Measurements from ENCODE around the gene PACSIN2.
"Not testable (repeated sequence)": the region's sequence is repeated elsewhere in the genome, so short reads cannot be mapped to it uniquely, and the experiment has no call there.

PACSIN2 gene

DNA sequence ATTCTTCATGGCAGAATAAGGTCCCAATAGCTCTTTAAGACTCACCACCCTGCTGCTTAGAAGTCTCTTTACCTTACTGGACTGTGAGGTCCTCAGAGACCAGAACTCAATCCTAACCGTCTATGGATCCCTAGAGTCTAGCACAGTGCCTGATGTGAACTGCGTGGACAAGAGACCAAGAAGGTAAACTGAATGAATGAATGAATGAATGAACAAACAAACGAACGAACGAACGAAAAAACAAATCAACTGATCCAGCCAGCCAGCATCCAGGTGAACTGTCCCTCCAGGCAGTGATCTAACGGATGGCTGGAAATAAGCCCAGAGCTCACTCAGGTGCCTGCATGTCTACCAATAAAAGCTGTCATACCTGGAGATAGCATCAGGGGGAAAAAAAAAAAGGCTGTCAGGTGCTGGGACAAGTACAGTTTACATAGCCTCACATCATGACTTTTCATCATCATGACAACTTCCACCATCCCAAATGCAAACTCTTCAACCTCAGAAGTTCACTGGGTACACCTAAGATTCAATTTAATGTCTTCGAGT is 59.8 kb downstream of the PACSIN2 start:
- TF ChIP-seq, protein P1, sequence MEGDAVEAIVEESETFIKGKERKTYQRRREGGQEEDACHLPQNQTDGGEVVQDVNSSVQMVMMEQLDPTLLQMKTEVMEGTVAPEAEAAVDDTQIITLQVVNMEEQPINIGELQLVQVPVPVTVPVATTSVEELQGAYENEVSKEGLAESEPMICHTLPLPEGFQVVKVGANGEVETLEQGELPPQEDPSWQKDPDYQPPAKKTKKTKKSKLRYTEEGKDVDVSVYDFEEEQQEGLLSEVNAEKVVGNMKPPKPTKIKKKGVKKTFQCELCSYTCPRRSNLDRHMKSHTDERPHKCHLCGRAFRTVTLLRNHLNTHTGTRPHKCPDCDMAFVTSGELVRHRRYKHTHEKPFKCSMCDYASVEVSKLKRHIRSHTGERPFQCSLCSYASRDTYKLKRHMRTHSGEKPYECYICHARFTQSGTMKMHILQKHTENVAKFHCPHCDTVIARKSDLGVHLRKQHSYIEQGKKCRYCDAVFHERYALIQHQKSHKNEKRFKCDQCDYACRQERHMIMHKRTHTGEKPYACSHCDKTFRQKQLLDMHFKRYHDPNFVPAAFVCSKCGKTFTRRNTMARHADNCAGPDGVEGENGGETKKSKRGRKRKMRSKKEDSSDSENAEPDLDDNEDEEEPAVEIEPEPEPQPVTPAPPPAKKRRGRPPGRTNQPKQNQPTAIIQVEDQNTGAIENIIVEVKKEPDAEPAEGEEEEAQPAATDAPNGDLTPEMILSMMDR (IDR thresholded peaks at IDR 0.05) = no peak
- Histone ChIP-seq H3K27ac (peak overlapping the region; percentile 16), H3K4me3 (ENCODE audit: low read depth in 1 of 2, low read length in 1 of 2) (no peak overlapping the region), H3K9me3 (no peaks in the 10 kb centered on the region), H3K27me3 (no peaks in the 10 kb centered on the region), H3K36me3 (no peaks in the 10 kb centered on the region), H3K4me1 (ENCODE audit: control insufficient read depth in 1 of 2, insufficient read depth in 1 of 2, low read depth in 1 of 2, low read length in 1 of 2) (peaks cover 17 to 18% of the 10 kb centered on the region in 2 experiments)

- not testable (repeated sequence) for H3K36me3 ChIP-seq; H3K4me1 ChIP-seq (ENCODE audit: control insufficient read depth in 1 of 2, insufficient read depth in 1 of 2, low read depth in 1 of 2, low read length in 1 of 2); H3K27me3 ChIP-seq; H3K4me3 ChIP-seq (ENCODE audit: low read depth in 1 of 2, low read length in 1 of 2); H3K9me3 ChIP-seq; H3K27ac ChIP-seq
Measured at GRCh38 chr22:42953751-42954150, 61.2 kb downstream of the PACSIN2 start.

GRCh38 chr22:42951093-42951710 is 63.7 kb downstream of the PACSIN2 start:
- Histone ChIP-seq H3K36me3 (no peaks in the 10 kb centered on the region), H3K4me3 (ENCODE audit: low read depth in 1 of 2, low read length in 1 of 2) (no peak overlapping the region), H3K27ac (no peak overlapping the region), H3K9me3 (no peaks in the 10 kb centered on the region), H3K27me3 (no peaks in the 10 kb centered on the region), H3K4me1 (ENCODE audit: control insufficient read depth in 1 of 2, insufficient read depth in 1 of 2, low read depth in 1 of 2, low read length in 1 of 2) (peaks cover 16 to 17% of the 10 kb centered on the region in 2 experiments)
- TF ChIP-seq, protein P1 (IDR thresholded peaks at IDR 0.05) = no peak

DNA sequence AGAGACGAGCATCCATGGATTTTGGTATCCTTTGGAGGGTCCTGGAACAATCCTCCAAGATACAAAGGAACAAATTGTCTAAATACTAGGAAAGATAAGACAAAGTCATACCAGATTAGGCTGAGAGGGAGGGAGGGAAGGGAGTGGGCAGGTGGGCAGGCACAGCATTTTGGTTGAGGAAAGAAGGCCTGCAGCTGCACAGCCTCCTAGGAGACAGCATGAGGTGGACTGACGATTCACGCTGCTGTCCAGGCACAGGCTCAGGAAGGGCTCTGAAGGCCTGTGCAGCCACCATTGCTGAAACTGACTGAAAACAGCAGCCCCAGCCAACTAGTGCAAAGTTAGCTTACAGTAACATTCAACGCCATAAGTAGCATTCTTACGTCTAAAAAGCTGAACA is 64.7 kb downstream of the PACSIN2 start:
- Histone ChIP-seq H3K27me3 (no peaks in the 10 kb centered on the region), H3K9me3 (no peaks in the 10 kb centered on the region), H3K4me1 (ENCODE audit: control insufficient read depth in 1 of 2, insufficient read depth in 1 of 2, low read depth in 1 of 2, low read length in 1 of 2) (peaks cover 26% of the 10 kb centered on the region in 2 experiments), H3K36me3 (no peaks in the 10 kb centered on the region), H3K27ac (no peak overlapping the region), H3K4me3 (ENCODE audit: low read depth in 1 of 2, low read length in 1 of 2) (no peak overlapping the region)
- TF ChIP-seq, protein P1 (IDR thresholded peaks at IDR 0.05) = no peak

DNA sequence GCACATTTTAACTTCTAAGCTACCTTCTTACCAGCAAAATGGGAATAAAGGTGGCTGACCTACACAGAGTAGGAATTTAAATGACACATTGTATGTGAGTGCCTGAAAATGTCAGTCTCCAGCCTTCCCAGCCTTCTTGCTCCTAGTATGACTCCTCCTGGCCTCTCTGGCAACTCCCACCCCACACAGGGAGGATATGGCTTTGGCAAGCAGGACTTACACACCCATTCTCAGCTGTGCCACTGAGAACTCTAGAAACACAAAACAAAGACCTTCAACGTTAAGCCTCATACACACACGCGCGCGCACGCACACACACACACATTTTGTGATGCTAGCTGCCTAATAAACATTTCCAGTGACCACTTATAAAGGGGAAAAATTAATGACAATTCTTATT is 65.8 kb downstream of the PACSIN2 start:
- Histone ChIP-seq H3K36me3 (no peaks in the 10 kb centered on the region), H3K4me1 (ENCODE audit: control insufficient read depth in 1 of 2, insufficient read depth in 1 of 2, low read depth in 1 of 2, low read length in 1 of 2) (peaks cover 27% of the 10 kb centered on the region in 2 experiments), H3K27me3 (no peaks in the 10 kb centered on the region), H3K4me3 (ENCODE audit: low read depth in 1 of 2, low read length in 1 of 2) (no peak overlapping the region), H3K9me3 (no peaks in the 10 kb centered on the region), H3K27ac (peak overlapping the region; percentile 19)
- TF ChIP-seq, protein P1 (IDR thresholded peaks at IDR 0.05) = no peak

GRCh38 chr22:42948294-42948693 is 66.7 kb downstream of the PACSIN2 start:
- Histone ChIP-seq H3K9me3 (no peaks in the 10 kb centered on the region), H3K27ac (peak overlapping the region; percentile 19), H3K36me3 (no peaks in the 10 kb centered on the region), H3K27me3 (no peaks in the 10 kb centered on the region), H3K4me1 (ENCODE audit: control insufficient read depth in 1 of 2, insufficient read depth in 1 of 2, low read depth in 1 of 2, low read length in 1 of 2) (peaks cover 27% of the 10 kb centered on the region in 2 experiments), H3K4me3 (ENCODE audit: low read depth in 1 of 2, low read length in 1 of 2) (no peak overlapping the region)
- TF ChIP-seq, protein P1 (IDR thresholded peaks at IDR 0.05) = no peak
